HG03520 (cell line): ENCODE results near the gene ZNF429.
"Not testable (repeated sequence)": the region's sequence is repeated elsewhere in the genome, so short reads cannot be mapped to it uniquely, and the experiment has no call there.

Experiments
- ATAC-seq: cut with Tn5 transposase; IDR thresholded peaks from one replicate; pipeline ENCODE4 v1.9.1; 2021; ENCODE audit warnings: mild to moderate bottlenecking, moderate library complexity; ENCODE audit not compliant: unreplicated experiment

The ZNF429 gene

DNA sequence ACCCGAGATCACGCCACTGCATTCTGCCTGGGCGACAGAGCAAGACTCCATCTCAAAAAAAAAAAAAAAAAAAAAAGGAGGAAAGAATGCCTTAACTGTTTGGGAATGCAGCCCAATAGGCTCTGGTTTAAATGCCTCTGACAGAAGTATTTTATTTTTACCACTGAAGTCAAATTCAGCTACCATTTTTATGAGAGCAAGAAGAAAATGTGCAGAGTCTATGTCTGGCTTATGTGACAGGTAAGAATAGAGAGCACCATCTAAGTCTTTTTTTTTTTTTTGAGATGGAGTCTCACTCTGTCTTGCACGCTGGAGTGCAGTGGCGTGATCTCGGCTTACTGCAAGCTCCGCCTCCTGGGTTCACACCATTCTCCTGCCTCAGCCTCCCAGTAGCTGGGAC lies 7.2 kb downstream of the ZNF429 start:
- ATAC-seq: not testable (repeated sequence)

DNA sequence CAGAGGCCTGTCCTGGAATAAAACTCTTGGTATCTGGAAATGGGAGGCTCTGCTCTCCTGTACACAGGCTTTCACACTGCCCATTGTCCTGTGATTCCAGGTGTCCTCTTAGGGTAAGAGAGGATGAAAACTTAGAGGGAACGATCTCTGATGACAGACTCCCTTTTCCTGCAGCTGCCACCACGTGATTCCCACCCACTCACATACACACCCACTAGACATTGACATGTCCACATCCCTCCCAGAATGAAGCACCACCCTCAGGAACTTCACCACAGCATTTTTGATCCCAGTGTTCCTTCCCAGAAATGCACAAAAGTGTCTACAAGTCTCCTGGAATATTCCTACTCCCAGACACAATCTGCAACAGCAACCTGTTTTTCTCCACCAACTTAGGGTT lies 8.2 kb downstream of the ZNF429 start:
- ATAC-seq: no peak

DNA sequence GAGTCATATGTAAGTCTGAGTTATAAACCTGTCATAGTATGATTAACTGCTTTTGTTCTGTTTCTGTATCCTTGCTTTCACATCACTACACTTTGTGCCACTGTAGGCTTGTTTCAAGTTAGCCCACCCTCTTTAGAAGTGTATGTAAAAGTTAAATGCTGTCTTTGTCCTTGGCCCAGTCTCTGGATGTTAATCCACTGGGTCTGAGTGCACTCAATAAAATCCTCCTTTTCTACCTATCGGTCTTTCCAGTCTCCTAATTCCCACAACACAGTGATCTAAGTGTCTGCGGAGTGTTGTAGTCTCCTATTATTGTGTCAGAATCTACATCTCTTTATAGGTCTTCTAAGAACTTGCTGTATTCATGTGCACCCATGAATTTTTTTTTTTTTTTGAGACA lies 14.1 kb downstream of the ZNF429 start:
- ATAC-seq: no peak

DNA sequence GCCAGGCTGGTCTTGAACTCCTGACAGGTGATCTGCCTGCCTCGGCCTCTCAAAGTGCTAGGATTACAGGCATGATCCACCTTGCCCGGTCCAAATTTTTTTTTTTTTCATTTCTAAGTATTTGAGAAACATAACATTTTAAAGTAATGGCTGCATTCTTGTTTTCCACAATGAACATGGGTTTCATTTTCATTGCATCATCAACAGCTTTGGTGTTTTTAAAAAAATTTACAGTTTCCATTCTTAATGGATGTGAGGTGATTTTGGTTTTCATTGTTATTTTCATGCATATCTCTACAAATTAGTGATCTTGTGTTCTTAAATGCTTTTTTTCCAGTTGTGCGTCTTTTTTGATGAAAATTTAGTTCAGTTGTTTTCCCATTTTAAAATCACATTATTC lies 27.5 kb downstream of the ZNF429 start:
- ATAC-seq: no peak

DNA sequence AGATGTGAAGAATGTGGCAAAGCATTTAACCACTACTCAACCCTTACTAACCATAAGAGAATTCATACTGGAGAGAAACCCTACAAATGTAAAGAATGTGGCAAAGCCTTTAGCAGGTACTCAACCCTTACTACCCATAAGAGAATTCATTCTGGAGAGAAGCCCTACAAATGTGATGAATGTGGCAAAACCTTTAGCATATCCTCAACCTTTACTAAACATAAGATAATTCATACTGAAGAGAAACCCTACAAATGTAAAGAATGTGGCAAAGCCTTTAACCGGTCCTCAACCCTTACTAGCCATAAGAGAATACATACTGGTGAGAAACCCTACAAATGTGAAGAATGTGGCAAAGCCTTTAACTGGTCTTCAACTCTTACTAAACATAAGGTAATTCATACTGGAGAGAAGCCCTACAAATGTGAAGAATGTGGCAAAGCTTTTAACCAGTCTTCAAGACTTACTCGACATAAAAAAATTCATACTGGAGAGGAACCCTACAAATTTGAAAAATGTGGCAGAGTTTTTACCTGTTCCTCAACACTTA lies 31.4 kb downstream of the ZNF429 start:
- not testable (repeated sequence) for ATAC-seq

DNA sequence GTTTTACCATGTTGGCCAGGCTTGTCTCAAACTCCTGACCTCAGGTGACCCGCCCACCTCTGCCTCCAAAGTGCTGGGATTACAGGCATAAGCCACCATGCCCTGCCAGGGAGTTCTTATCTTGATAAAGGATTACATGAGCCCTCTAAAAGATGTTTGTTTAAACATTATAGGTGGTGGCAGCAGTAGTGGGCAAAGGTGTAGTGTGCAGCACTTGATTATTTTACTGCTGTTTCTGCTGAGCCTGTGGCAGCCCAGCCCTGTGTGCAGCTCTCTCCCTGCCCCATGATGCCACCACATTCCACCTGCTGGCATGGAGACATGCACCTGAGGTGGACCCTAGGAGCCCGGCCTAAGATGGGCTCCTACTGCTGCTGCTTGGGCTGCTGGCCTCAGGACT lies 54.0 kb downstream of the ZNF429 start:
- ATAC-seq: no peak

DNA sequence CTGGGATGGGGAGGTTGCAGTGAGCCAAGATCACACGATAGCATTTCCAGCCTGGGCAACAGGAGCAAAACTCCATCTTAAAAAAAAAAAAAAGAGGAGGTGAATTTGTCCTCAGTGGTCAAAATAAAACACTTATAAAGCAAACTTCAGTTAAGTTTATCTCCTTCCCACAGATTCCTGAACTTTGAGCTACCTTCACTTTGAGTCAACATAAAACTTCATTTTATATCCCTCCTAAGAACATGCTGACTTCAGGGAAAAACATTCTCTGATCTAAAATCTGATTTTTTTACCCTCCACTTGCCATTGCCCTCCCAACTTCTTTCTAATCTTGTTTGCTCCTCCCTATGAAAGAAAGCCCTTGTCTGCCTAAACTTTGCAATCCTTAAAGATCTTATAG lies 59.0 kb downstream of the ZNF429 start:
- ATAC-seq: no peak

DNA sequence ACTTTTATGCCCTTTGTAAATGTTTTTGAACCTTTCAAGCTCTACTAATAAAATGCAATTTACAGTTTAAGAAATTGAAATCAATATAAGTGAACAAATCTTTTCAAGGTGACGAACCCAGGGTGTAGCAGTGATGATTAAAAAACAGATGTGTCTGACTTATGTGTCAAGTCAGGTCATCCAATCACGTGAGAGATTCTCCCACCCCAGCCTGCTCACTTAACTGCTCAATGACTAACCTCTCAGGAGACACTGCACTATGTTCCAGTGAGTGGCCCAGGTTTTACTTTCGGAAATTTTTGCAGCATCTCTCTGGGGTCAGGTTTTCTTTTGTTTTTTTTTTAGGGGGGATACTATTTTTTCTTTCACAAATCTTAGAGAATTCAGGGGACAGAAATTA lies 60.7 kb downstream of the ZNF429 start:
- no peak for ATAC-seq

DNA sequence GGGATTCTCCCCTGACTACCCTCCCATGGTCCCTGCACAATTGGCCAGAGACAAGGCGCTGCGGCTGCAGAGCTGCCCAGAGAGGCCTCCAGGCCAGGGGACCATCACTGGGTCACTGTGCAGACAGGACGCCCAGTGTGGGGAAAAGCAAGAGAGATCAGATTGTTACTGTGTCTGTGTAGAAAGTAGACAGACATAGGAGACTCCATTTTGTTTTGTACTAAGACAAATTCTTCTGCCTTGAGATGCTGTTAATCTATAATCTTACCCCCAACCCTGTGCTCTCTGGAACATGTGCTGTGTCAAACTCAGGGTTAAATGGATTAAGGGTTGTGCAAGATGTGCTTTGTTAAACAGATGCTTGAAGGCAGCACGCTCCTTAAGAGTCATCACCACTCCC lies 62.4 kb downstream of the ZNF429 start:
- ATAC-seq: not testable (repeated sequence)

DNA sequence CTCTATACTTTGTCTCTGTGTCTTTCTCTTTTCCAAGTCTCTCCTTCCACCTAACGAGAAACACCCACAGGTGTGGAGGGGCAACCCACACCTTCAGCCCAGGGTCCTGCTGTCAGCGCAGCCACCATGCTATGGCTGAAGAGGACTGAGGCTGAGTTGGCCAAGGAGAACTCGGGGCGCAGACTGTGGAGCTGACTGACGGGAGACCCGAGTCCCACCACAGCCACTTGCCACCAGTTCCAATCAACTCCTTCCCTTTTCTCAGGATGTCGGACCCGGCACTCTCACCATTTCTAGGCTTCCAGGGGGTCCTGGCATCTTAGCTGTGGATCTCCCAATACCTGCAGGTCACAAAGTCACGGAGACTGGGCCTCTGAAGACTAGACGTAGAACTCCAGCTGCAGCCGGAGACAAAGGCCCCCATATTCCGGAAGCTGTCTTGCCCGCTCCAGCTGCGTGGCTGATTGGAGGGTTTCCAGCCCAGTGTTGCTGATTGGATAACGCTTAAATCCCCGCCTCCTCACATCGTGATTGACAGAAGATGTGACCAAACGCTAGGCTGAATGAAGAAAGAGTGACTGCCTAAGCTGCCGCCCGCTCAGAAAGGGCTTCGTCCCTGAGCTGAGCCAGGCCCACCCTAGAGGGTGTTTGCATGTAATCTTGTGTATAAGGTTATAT lies 63.6 kb downstream of the ZNF429 start:
- no peak for ATAC-seq

DNA sequence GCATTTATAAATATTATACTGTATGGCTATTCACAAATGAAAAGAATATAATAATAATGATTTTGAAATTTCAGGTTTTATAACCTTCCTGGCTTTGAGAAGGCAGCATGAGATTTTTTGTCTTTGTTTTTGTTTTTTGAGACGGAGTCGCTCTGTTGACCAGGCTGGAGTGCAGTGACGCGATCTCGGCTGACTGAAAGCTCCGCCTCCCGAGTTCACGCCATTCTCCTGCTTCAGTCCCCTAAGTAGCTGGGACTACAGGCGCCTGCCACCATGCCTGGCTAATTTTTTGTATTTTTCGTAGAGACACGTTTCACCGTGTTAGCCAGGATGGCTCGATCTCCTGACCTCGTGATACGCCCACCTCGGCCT lies 64.1 kb downstream of the ZNF429 start:
- ATAC-seq: no peak

DNA sequence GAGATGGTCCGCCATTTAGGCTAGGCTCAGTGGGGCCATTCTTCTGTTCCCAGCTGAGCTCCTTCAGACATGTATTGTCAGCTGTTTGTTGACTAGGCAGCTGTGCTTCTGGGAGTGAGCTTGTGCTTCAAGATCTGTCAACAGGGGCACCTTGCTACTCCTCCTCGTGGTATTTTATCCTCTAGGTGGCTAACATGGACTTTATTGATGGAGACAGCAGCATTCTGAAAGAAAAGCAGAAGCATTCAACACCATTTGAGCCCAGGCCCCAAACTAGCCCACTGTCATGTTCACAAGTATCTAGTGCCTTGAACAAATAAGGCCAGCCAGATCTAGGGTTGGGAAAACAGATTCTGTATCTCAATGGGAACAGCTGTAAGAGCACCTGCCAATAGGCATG lies 65.9 kb downstream of the ZNF429 start:
- ATAC-seq: no peak

DNA sequence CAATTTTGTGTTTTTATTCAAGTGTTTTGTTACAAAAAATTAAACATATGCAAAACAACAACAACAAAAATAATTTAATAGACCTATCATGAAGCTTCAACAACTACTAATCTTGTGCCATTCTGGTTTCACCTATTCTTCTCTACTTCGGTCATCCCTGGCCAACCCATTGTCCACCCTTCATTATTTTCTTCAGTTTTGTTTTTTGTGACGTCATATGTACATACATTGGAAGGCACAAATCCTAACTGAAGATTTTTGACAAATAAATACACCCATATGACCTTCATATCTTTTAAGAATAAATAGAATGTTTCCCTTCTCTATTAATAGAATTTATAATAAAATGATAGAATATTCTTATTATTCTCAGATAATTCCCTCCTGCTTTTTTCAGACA lies 69.2 kb downstream of the ZNF429 start:
- no peak for ATAC-seq

DNA sequence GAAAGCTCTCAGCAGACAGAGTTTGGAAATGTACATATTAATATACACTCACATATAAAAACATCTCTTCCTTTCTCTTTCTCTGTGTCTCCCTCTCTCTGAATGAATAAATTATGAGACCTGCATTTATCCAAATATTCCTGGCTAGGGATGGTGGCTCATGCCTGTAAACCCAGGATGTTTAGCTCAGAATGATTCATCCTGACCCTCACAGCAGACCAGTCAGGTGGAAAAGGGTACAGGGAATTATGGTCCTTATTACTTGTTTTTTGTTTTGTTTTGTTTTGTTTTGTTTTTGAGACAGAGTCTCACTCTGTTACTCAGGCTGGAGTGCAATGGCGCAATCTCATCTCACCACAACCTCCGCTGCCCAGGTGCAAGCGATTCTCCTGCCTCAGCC lies 71.1 kb downstream of the ZNF429 start:
- ATAC-seq: no peak

DNA sequence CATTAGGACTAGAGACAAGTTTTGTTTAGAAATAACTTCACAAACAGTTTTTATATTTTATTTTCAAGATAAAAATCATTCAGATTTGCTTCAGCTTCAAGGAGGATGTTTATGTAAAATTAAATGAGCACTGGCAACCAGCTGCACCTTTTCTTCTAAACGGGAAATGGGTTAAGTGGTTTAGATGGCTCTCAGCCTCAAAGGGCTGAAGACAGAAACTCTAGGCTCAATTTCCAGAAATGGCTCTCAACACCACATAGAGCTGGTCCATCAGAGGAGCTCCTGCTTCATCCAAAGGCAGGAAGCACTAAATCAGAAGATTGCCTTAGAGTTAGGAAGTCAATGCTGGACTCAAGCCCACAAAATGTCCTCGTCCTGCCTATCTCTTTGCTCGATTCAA lies 74.7 kb downstream of the ZNF429 start:
- ATAC-seq: no peak

DNA sequence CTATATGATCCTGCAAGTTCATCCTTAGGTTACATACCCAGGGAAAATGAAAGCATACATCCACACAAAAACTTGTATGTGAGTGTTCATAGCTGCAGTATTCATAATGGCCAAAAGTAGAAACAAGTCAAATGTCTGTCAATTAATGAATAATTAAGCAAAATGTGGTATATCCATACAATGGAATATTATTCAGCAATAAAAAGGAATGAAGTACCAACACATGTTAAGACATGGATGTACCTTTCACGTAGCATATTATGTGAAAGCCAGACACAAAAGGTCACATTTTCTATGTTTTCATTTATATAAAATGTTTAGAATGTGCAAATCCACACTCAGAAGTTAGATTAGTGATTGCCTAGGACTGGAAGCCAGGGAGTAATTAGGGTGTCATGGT lies 75.4 kb downstream of the ZNF429 start:
- ATAC-seq: no peak

DNA sequence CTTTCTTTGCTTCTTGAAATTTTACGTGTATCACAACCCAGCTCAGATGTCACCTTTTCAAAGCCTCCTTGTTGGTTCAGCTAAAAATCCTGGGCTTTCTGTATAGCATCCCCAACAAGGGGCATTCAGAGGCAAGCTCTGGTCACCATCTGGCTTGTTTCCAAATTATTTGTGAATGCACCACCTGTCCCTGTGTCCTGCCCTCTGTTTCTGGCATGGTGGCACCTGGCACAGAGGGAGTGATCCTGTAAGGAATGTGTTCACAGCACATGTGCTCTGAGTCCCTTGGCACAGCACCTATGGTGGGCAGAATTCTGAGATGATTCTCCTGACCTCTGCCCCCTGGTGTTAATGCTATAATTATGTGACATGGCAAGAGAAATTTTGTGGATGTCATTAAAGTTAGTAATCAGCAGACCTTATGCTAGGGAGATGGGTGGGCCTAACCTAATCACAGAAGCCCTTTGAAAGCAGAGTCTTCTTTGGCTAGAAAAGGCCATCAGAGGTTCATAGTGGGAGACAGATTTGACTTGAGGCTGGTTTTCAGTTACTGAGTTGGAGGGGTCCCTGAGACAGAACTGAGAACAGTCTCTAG lies 76.3 kb downstream of the ZNF429 start:
- ATAC-seq: no peak

DNA sequence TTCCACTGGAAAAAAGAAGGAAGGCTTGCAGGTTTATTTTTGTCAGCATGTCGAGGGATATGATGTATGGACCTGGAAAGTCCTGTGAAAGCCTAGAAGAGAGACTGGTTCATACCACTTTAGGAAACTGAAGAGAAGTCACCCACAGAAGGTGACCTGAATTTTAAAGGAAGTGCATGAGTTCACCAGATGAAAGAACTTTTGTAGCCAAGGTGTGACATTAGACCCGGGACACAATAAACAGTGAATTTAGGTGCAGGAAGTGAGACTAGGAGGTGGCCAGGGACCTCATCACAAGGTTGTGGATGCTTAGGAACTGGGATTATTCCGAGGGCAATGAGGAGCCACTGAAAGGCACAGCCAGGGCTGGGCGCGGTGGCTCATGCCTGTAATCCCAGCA lies 79.1 kb downstream of the ZNF429 start:
- no peak for ATAC-seq

DNA sequence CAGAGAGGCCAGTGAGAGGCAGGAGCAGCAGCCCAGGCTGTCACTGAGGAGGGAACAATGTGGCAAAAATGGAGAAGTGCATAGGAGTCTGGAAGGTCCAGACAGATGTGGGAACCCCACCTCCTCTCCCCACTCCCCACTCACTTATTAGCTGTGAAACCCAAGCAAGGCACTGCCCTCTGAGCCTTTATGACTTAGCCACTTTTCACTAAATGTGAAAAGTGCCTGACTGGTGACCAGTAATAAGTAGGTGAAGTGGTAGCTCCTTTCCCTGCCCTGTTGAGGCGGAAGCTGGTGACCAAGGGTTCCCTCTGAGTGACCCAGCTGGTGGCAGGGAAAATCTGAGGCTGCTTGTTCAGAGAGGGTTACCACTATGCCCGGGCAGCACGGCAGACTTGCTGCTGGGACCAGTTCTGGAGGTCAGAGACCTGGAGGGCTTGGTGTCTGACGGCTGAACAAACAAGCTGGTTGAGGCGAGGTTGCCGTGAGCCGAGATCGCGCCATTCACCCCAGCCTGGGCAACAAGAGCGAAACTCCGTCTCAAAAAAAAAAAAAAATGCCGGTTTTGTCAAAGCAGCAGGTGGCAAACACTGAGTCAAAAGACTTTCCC lies 80.0 kb downstream of the ZNF429 start:
- ATAC-seq: no peak

DNA sequence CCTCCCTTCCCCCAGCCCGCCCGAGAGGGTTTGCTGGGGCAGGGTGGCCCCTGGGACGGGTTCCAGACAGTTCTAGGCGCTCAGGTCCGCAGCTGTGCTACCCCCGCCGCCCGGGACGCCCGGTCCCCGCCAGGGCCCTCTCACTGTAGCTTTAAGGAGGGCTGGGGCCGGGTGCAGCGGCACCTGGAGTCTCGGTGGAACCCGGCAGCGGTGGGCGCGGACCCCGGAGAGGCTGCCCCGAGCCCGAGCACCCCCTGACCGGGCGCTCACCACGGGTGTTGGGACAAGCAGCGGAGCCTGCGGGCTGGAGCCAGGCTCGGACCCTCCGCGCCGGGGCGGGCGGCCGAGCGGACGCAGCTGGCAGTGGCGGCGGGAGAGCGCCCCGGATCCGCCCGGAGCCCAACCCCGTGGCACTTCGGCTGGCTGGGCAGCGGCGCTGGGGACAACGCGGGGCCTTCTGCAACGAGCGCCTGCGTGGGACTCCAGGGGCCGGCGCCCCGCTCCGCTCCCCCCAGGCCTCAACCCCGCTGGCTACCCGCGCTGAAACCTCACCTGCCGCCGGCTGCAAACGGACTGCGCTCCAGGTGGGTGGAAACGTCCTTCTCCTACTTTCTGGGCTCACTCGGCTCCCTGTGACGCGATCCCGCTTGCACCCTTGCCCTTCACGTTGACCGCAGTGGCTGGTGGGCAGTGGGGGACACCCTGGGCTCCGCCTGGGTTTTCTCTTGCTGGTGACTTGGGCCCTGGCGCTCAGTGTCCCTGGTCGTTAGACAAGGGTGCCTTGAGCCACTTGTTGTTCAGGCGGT lies 81.1 kb downstream of the ZNF429 start:
- ATAC-seq: no peak

DNA sequence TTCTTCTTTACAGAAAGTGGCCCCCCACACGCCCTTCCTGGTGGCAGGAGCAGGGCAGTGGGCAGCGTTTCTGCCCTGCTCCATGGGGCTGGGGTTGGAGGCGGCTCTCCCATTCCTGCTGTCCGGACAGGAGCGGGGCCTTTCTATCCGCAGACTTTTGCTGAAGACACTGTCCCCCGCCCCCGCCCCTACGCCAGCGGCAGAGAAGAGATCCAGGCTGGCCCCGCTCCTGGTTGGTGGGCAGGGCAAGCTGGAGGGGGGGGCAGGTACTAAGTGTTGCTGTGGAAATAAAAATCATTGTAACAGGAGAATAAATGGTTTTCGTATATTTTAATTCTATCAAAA lies 81.7 kb downstream of the ZNF429 start:
- no peak for ATAC-seq

DNA sequence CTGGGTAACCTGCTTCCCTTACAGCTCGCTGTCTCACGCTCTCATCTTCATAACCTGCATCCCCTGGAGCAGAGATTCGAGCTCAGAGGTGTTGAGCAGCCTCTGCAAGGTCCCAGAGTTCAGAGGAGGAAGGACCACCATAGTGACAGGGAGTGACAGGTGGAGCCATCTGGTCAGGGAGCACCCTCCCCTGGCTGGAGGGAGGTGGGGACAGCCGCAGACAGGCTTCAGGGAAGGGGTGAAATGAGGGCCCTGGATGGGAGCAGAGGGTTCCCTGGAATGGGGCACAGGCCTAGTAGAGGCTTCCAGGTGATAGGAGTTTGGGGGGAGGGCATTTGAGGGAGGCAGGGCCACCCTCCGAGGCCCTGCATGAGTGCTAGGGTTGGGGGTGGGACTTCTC lies 82.1 kb downstream of the ZNF429 start:
- no peak for ATAC-seq
